CD4-positive, alpha-beta T cell treated with Interleukin-15 for 1 hour (primary cell): ENCODE data around the gene STXBP5L.
"Not testable (repeated sequence)": the region's sequence is repeated elsewhere in the genome, so short reads cannot be mapped to it uniquely, and the experiment has no call there.

Source experiments
- DNase-seq: peaks from one replicate; pipeline ENCODE4 v3.0.0-alpha.2; 2020

STXBP5L gene

GRCh38 chr3:121232309-121233225 is 324.6 kb downstream of the STXBP5L start:
- DNase-seq, result no peak

GRCh38 chr3:121243208-121243607 is 335.2 kb downstream of the STXBP5L start:
- DNase-seq, result no peak

- DNase-seq, result no peak
These were observed 344.7 kb downstream of the STXBP5L start for GRCh38 chr3:121252676-121253075.

GRCh38 chr3:121269389-121269788 is 361.4 kb downstream of the STXBP5L start:
- no peak for DNase-seq

- DNase-seq, result no peak
These were observed 366.4 kb downstream of the STXBP5L start for GRCh38 chr3:121274411-121274810.

GRCh38 chr3:121295452-121295851 is 387.4 kb downstream of the STXBP5L start:
- no peak for DNase-seq

GRCh38 chr3:121295979-121296378 is 388.0 kb downstream of the STXBP5L start:
- no peak for DNase-seq

GRCh38 chr3:121324320-121324719 is 416.3 kb downstream of the STXBP5L start:
- DNase-seq, result no peak

- no peak for DNase-seq
These were observed 422.1 kb downstream of the STXBP5L start for GRCh38 chr3:121330118-121330517.

GRCh38 chr3:121330634-121331033 is 422.6 kb downstream of the STXBP5L start:
- DNase-seq, result no peak

GRCh38 chr3:121355960-121356359 is 448.0 kb downstream of the STXBP5L start:
- DNase-seq, result not testable (repeated sequence)

GRCh38 chr3:121362035-121362734 is 454.2 kb downstream of the STXBP5L start:
- DNase-seq, result no peak

- not testable (repeated sequence) for DNase-seq
These were observed 480.3 kb downstream of the STXBP5L start for GRCh38 chr3:121388308-121388707.

GRCh38 chr3:121395967-121396366 is 488.0 kb downstream of the STXBP5L start:
- DNase-seq, result not testable (repeated sequence)

- DNase-seq, result not testable (repeated sequence)
These were observed 490.0 kb downstream of the STXBP5L start for GRCh38 chr3:121398051-121398450.

- DNase-seq, result no peak
These were observed 491.8 kb downstream of the STXBP5L start for GRCh38 chr3:121399820-121400219.

- DNase-seq, result no peak
These were observed 497.6 kb downstream of the STXBP5L start for GRCh38 chr3:121405631-121406030.

GRCh38 chr3:121411523-121411922 is 503.5 kb downstream of the STXBP5L start:
- DNase-seq, result no peak

- no peak for DNase-seq
These were observed 506.9 kb downstream of the STXBP5L start for GRCh38 chr3:121414924-121415323.

GRCh38 chr3:121418182-121418581 is 510.2 kb downstream of the STXBP5L start:
- no peak for DNase-seq

- DNase-seq, result no peak
These were observed 516.5 kb downstream of the STXBP5L start for GRCh38 chr3:121424549-121424948.

GRCh38 chr3:121430664-121431215 is 522.7 kb downstream of the STXBP5L start:
- DNase-seq, result no peak

GRCh38 chr3:121431726-121432517 is 523.9 kb downstream of the STXBP5L start:
- DNase-seq, result peak; percentile 41
